OCI-LY3 (cell line): ENCODE data around the gene VPS8.

Source experiments
- H2AFZ ChIP-seq: fragments of 200-600, 300-600 bp; shearing (Covaris generic); 2 replicates; pipeline ENCODE4 v1.6.0; 2014; ENCODE audit warnings: antibody characterized with exemption, low read depth, low read length
- H3K27ac ChIP-seq: fragments of 200-600, 300-600 bp; sonication (generic); 2 replicates; pipeline ENCODE4 v1.5.1; 2014; ENCODE audit warnings: mild to moderate bottlenecking, low read length, moderate library complexity, mixed read lengths
- H3K27me3 ChIP-seq: fragments of 200-600, 300-600 bp; sonication (generic); 2 replicates; pipeline ENCODE4 v1.6.1; 2014; ENCODE audit warnings: low read depth, low read length, mixed read lengths
- H3K36me3 ChIP-seq: fragments of 200-600, 300-600 bp; sonication (generic); replicated peaks from 2 replicates; pipeline ENCODE3; 2014; ENCODE audit warnings: low read depth, low read length, mixed read lengths
- H3K4me1 ChIP-seq: fragments of 300-600, 200-600 bp; sonication (generic); 2 replicates; pipeline ENCODE4 v1.6.1; 2014; ENCODE audit warnings: low read length, mixed read lengths
- H3K4me2 ChIP-seq: fragments of 200-600, 300-600 bp; sonication (generic); 2 replicates; pipeline ENCODE4 v1.6.1; 2014; ENCODE audit warnings: low read length, mixed read lengths
- H3K4me3 ChIP-seq: fragments of 300-600, 200-600 bp; sonication (generic); 2 replicates; pipeline ENCODE4 v1.5.1; 2014; ENCODE audit warnings: antibody characterized with exemption, mild to moderate bottlenecking, low read length, moderate library complexity
- H3K79me2 ChIP-seq: fragments of 300-600, 200-600 bp; shearing (Covaris generic); 2 replicates; pipeline ENCODE4 v1.6.1; 2014; ENCODE audit warnings: mild to moderate bottlenecking, low read length, mixed read lengths
- H3K9ac ChIP-seq: fragments of 300-600, 200-600 bp; shearing (Covaris generic); 2 replicates; pipeline ENCODE4 v1.6.0; 2014; ENCODE audit warnings: mild to moderate bottlenecking, low read length, moderate library complexity
- H3K9me3 ChIP-seq: fragments of 200-600, 300-600 bp; shearing (Covaris generic); 2 replicates; pipeline ENCODE4 v1.6.1; 2014; ENCODE audit warnings: low read length, mixed read lengths; ENCODE audit not compliant: insufficient read depth
- H4K20me1 ChIP-seq: fragments of 200-600, 300-600 bp; sonication (generic); 2 replicates; pipeline ENCODE4 v1.6.1; 2016; ENCODE audit warnings: low read length, mixed read lengths; ENCODE audit not compliant: insufficient read depth
- CTCF ChIP-seq: fragments of 200-600, 300-600 bp; sonication (generic); IDR thresholded peaks from 2 replicates; pipeline ENCODE4 v1.5.1; 2014; ENCODE audit warnings: antibody characterized with exemption, low read length, low read depth
- EZH2phosphoT487 ChIP-seq: fragments of 200-600 bp; shearing (Covaris generic); IDR thresholded peaks from 2 replicates; pipeline ENCODE4 v1.6.1; 2018; ENCODE audit warnings: antibody characterized with exemption, mixed run types, low read depth

The VPS8 gene

GRCh38 chr3:184842433-184842832 lies 30.5 kb downstream of the VPS8 start:
- TF ChIP-seq EZH2phosphoT487 (no peak), CTCF (no peak)
- H2AFZ ChIP-seq, result no peak overlapping the region
- no peaks in the 10 kb centered on the region for H3K36me3 ChIP-seq
- no peak overlapping the region for H3K4me2 ChIP-seq
- no peaks in the 10 kb centered on the region for H3K27me3 ChIP-seq
- no peaks in the 10 kb centered on the region for H3K79me2 ChIP-seq
- H3K9me3 ChIP-seq, result no peaks in the 10 kb centered on the region
- no peaks in the 10 kb centered on the region for H3K4me1 ChIP-seq
- H4K20me1 ChIP-seq, result no peaks in the 10 kb centered on the region
- no peak overlapping the region for H3K27ac ChIP-seq
- no peak overlapping the region for H3K4me3 ChIP-seq
- no peak overlapping the region for H3K9ac ChIP-seq

GRCh38 chr3:184845819-184846218 lies 33.9 kb downstream of the VPS8 start:
- no peaks in the 10 kb centered on the region for H3K4me1 ChIP-seq
- no peak for TF ChIP-seq EZH2phosphoT487
- TF ChIP-seq CTCF, result no peak
- no peaks in the 10 kb centered on the region for H3K79me2 ChIP-seq
- no peak overlapping the region for H2AFZ ChIP-seq
- H3K9ac ChIP-seq, result no peak overlapping the region
- no peaks in the 10 kb centered on the region for H3K9me3 ChIP-seq
- H3K4me3 ChIP-seq, result no peak overlapping the region
- no peaks in the 10 kb centered on the region for H3K27me3 ChIP-seq
- no peak overlapping the region for H3K4me2 ChIP-seq
- no peak overlapping the region for H3K27ac ChIP-seq
- no peaks in the 10 kb centered on the region for H4K20me1 ChIP-seq
- H3K36me3 ChIP-seq, result no peaks in the 10 kb centered on the region

GRCh38 chr3:184846496-184846895 lies 34.5 kb downstream of the VPS8 start:
- Histone ChIP-seq H3K27ac (no peak overlapping the region), H3K27me3 (no peaks in the 10 kb centered on the region), H3K4me1 (no peaks in the 10 kb centered on the region), H3K9me3 (no peaks in the 10 kb centered on the region), H2AFZ (no peak overlapping the region), H3K4me2 (no peak overlapping the region), H3K36me3 (peaks cover under 1% of the 10 kb centered on the region), H3K79me2 (no peaks in the 10 kb centered on the region), H3K9ac (no peak overlapping the region), H4K20me1 (no peaks in the 10 kb centered on the region), H3K4me3 (no peak overlapping the region)
- no peak for TF ChIP-seq CTCF
- TF ChIP-seq EZH2phosphoT487, result no peak

GRCh38 chr3:184848934-184849333 lies 37.0 kb downstream of the VPS8 start:
- H3K36me3 ChIP-seq, result peaks cover 10% of the 10 kb centered on the region
- TF ChIP-seq EZH2phosphoT487 (no peak), CTCF (no peak)
- no peak overlapping the region for H3K27ac ChIP-seq
- H2AFZ ChIP-seq, result no peak overlapping the region
- no peaks in the 10 kb centered on the region for H4K20me1 ChIP-seq
- H3K27me3 ChIP-seq, result no peaks in the 10 kb centered on the region
- H3K79me2 ChIP-seq, result no peaks in the 10 kb centered on the region
- no peaks in the 10 kb centered on the region for H3K9me3 ChIP-seq
- H3K4me1 ChIP-seq, result no peaks in the 10 kb centered on the region
- no peak overlapping the region for H3K4me3 ChIP-seq
- H3K9ac ChIP-seq, result no peak overlapping the region
- H3K4me2 ChIP-seq, result no peak overlapping the region
